ENCODE data around the gene NECAB2.

NECAB2 gene

GRCh38 chr16:84040823-84041820 lies 73.1 kb downstream of the NECAB2 start:
- no peak overlapping the region for H3K27ac ChIP-seq
- peaks cover 0 to 37% of the 10 kb centered on the region in 2 donors for H3K27me3 ChIP-seq

GRCh38 chr16:84041881-84042280 lies 73.8 kb downstream of the NECAB2 start:
- H3K4me3 ChIP-seq = no peak overlapping the region
- no peaks in the 10 kb centered on the region for H3K36me3 ChIP-seq
- no peak for TF ChIP-seq CTCF (IDR thresholded peaks at IDR 0.05)
- no peaks in the 10 kb centered on the region for H3K9me3 ChIP-seq
- H3K27me3 ChIP-seq = peaks cover 0 to 34% of the 10 kb centered on the region in 2 donors
- H3K27ac ChIP-seq = no peak overlapping the region
- no peaks in the 10 kb centered on the region for H3K4me1 ChIP-seq
- no peak for DNase-seq
- intact Hi-C loops (cut with DNase I; ENCODE audit: low total_unique reads) = no loop called here

More at GRCh38 chr16:84040823-84041820, 73.1 kb downstream of the NECAB2 start:
- no peak for TF ChIP-seq CTCF (IDR thresholded peaks at IDR 0.05)
- Histone ChIP-seq H3K36me3 (no peaks in the 10 kb centered on the region), H3K4me3 (no peak overlapping the region), H3K4me1 (no peaks in the 10 kb centered on the region), H3K9me3 (peaks cover 0 to 7% (median 7%) of the 10 kb centered on the region in 3 donors)
- intact Hi-C loops (cut with DNase I; ENCODE audit: low total_unique reads) = no loop called here
- no peak for DNase-seq

GRCh38 chr16:84042308-84042878 lies 74.3 kb downstream of the NECAB2 start, which contains the start of gene SLC38A8:
Gene SLC38A8 (minus strand): TSS chr16:84042795. CDS start chr16:84042157, 638 bp downstream.
- Histone ChIP-seq H3K4me1 (no peaks in the 10 kb centered on the region), H3K27me3 (peaks cover 0 to 31% of the 10 kb centered on the region in 2 donors), H3K4me3 (no peak within 1 kb of the TSS), H3K27ac (no peak within 1 kb of the TSS), H3K9me3 (no peaks in the 10 kb centered on the region), H3K36me3 (peaks cover 0 to 1% (median 0%) of the 10 kb centered on the region in 3 donors)
- intact Hi-C loops (cut with DNase I; ENCODE audit: low total_unique reads) = no loop called here
- no peak for DNase-seq
- no peak for TF ChIP-seq CTCF (IDR thresholded peaks at IDR 0.05)

GRCh38 chr16:84042879-84043485 lies 74.9 kb downstream of the NECAB2 start:
- TF ChIP-seq CTCF (IDR thresholded peaks at IDR 0.05) = no peak
- H3K9me3 ChIP-seq = no peaks in the 10 kb centered on the region
- no peaks in the 10 kb centered on the region for H3K4me1 ChIP-seq
- peaks cover 0 to 6% (median 0%) of the 10 kb centered on the region in 3 donors for H3K36me3 ChIP-seq
- H3K27ac ChIP-seq = no peak overlapping the region
- no peak for DNase-seq
- H3K4me3 ChIP-seq = no peak overlapping the region
- intact Hi-C loops (cut with DNase I; ENCODE audit: low total_unique reads) = no loop called here
- H3K27me3 ChIP-seq = peaks cover 0 to 31% of the 10 kb centered on the region in 2 donors

- no peak for DNase-seq
- Histone ChIP-seq H3K4me3 (no peak overlapping the region), H3K27me3 (peaks cover 0 to 31% of the 10 kb centered on the region in 2 donors), H3K36me3 (peaks cover 0 to 11% (median 4%) of the 10 kb centered on the region in 3 donors), H3K9me3 (no peaks in the 10 kb centered on the region), H3K27ac (no peak overlapping the region), H3K4me1 (no peaks in the 10 kb centered on the region)
- intact Hi-C loops (cut with DNase I; ENCODE audit: low total_unique reads) = no loop called here
- no peak for TF ChIP-seq CTCF (IDR thresholded peaks at IDR 0.05)
These were observed 75.6 kb downstream of the NECAB2 start for GRCh38 chr16:84043486-84044117.

All from tibial artery (tissue), 4 donors.